ENCODE measurements around the gene THBS3. TPM values are rescaled to one million over a fixed set of nuclear protein-coding genes. Genes with fewer than 3 reads are reported as not detected.

THBS3 gene
- total RNA-seq, 8 experiments from 2014 or later = 12.4 to 51.2 (median 21.0) TPM

DNA sequence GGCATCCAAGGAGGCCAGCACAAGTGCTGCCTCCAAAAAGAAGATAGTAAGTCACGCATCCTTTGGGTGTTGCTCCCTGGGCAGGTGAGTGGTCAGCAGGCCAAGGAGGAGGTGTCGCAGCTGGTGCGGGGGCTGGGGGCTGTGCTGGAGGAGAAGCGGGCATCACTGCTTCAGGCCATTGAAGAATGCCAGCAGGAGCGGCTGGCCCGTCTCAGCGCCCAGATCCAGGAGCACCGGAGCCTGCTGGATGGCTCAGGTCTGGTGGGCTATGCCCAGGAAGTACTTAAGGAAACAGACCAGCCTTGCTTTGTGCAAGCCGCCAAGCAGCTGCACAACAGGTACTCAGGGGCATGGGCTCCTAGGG lies 29.8 kb downstream of the THBS3 start:
- ATAC-seq (replicated peaks in 6 of 8) = no peak
- H3K4me3 ChIP-seq = no peak overlapping the region
- in situ Hi-C loops (cut with MboI; ENCODE audit: low pct_unique_long_range_greater_than_20kb in 2 of 9, low sequenced_read_pairs in 9 of 9, unreplicated experiment in 9 of 9) = no loop called here
- 80 to 98% (median 93%) methylated on average over 1 to 7 of the region's 9 CpGs; no CpG with 5 or more reads in 6 of the 10 experiments for WGBS, 10 experiments
- H3K27ac ChIP-seq = no peak overlapping the region
- H3K4me1 ChIP-seq (replicated peaks in 1 of 2) = peaks cover 10 to 11% of the 10 kb centered on the region in 2 donors

DNA sequence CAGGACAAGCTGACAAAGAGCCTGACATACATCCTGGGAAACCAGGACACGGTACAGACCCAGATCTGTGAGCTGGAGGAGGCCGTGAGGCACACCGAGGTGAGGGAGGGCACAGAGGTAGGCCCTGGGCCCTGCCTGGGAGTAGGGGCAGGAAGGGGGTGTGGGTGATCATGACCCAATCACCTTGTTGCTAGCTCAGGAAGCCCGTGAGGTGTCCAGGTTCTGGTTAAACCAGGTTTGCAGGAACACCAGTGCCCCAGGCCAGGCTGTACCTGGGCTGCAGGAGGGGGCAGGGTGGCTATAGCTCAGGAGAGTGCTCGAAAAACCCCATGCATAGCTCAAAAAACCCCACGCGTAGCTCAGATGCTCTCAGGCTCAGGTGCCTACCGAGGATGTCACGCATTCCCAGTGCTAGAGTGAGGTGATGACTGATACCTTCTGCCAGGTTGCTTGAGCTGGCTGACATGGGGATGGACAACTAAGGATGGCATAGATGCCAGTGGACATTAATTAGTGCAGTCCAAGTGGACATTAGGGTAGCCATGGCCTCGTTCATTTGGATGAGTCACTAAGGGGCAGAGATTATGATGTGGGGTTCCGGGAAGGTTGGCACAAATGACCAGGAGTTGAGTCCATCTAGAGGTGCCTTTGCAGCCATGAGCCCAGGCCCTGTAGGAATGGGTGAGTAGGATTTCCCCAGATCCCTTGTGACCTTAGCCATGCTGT lies 30.3 kb downstream of the THBS3 start:
- 0 to 94% (median 67%) methylated on average over 1 to 7 of the region's 11 CpGs; no CpG with 5 or more reads in 3 of the 10 experiments for WGBS, 10 experiments
- H3K4me1 ChIP-seq (replicated peaks in 1 of 2) = peaks cover 10 to 11% of the 10 kb centered on the region in 2 donors
- no peak overlapping the region for H3K27ac ChIP-seq
- H3K4me3 ChIP-seq = no peak overlapping the region
- ATAC-seq (replicated peaks in 6 of 8) = no peak
- in situ Hi-C loops (cut with MboI; ENCODE audit: low pct_unique_long_range_greater_than_20kb in 2 of 9, low sequenced_read_pairs in 9 of 9, unreplicated experiment in 9 of 9) = no loop called here

DNA sequence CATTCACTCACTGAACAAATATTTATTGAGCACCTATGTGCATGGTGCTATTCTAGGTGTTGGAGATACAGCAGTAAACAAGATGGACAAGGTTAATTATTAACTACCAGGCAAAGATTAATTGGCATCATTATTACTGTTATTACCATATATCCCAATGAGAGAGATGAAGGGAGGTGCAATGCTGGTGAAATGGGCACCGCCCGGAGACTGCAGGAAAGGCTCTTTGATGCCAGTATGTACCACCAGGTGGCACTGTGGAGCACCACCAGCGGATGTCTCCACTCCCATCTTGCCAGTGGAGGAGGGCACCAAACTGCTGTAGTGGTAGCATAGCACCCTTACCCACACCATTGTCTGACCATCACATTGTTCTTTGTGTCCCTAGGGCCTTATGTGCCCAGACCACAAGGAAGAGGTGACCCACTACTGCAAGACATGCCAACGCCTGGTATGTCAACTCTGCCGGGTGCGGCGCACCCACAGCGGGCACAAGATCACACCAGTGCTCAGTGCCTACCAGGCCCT lies 31.1 kb downstream of the THBS3 start:
- Histone ChIP-seq H3K4me1 (replicated peaks in 1 of 2) (peaks cover 14 to 16% of the 10 kb centered on the region in 2 donors), H3K4me3 (no peak overlapping the region), H3K27ac (no peak overlapping the region)
- 26 to 100% (median 60%) methylated on average over 2 to 8 of the region's 8 CpGs; no CpG with 5 or more reads in 3 of the 10 experiments for WGBS, 10 experiments
- ATAC-seq (replicated peaks in 6 of 8) = peak in 4 of 8 experiments; percentile 4 to 44 (median 20)
- in situ Hi-C loops (cut with MboI; ENCODE audit: low pct_unique_long_range_greater_than_20kb in 2 of 9, low sequenced_read_pairs in 9 of 9, unreplicated experiment in 9 of 9) = no loop called here

DNA sequence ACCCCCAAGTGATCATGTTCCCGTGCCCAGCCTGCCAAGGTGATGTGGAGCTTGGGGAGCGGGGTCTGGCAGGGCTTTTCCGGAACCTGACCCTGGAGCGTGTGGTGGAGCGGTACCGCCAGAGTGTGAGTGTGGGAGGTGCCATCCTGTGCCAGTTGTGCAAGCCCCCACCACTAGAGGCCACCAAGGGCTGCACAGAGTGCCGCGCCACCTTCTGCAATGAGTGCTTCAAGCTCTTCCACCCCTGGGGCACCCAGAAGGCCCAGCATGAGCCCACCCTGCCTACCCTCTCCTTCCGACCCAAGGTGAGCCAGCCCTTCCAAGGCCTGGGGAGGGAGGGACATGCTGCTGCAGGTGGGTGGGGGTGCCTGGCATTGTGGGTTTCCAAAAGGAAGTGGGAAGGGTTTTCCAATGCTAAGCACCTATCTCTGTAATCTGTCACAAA lies 31.7 kb downstream of the THBS3 start:
- Histone ChIP-seq H3K27ac (no peak overlapping the region), H3K4me1 (replicated peaks in 1 of 2) (peaks cover 14 to 16% of the 10 kb centered on the region in 2 donors), H3K4me3 (no peak overlapping the region)
- ATAC-seq (replicated peaks in 6 of 8) = no peak
- WGBS, 10 experiments = 92 to 97% methylated on average over 5 to 6 of the region's 9 CpGs; no CpG with 5 or more reads in 8 of the 10 experiments
- in situ Hi-C loops (cut with MboI; ENCODE audit: low pct_unique_long_range_greater_than_20kb in 2 of 9, low sequenced_read_pairs in 9 of 9, unreplicated experiment in 9 of 9) = no loop called here

DNA sequence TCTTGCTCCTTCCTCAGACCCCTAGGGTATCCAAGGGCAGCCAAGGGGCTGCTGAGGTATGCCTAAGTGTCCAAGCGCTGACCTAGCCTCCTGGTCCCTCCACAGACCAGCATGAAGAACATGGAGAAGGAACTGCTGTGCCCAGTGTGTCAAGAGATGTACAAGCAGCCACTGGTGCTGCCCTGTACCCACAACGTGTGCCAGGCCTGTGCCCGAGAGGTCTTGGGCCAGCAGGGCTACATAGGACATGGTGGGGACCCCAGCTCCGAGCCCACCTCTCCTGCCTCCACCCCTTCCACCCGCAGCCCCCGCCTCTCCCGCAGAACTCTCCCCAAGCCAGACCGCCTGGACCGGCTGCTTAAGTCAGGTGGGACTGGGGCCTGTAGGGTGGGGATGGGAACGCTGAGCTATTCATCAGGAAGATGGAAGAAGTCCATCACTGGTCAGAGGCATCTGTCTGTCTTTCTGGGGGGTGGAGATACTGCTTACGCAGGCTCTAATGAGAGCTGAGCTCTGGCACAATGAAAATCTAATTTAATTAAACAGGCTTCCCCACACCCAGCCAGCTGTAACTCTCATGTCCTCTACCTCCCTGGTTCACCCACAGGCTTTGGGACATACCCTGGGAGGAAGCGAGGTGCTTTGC lies 32.3 kb downstream of the THBS3 start:
- ATAC-seq (replicated peaks in 6 of 8) = no peak
- WGBS, 10 experiments = 67 to 100% (median 91%) methylated on average over 1 to 5 of the region's 12 CpGs; no CpG with 5 or more reads in 4 of the 10 experiments
- Histone ChIP-seq H3K4me1 (replicated peaks in 1 of 2) (peaks cover 14 to 16% of the 10 kb centered on the region in 2 donors), H3K4me3 (peak overlapping the region; percentile 70 to 96 (median 83)), H3K27ac (peak overlapping the region; percentile 86 to 89)
- in situ Hi-C loops (cut with MboI; ENCODE audit: low pct_unique_long_range_greater_than_20kb in 2 of 9, low sequenced_read_pairs in 9 of 9, unreplicated experiment in 9 of 9) = no loop called here

DNA sequence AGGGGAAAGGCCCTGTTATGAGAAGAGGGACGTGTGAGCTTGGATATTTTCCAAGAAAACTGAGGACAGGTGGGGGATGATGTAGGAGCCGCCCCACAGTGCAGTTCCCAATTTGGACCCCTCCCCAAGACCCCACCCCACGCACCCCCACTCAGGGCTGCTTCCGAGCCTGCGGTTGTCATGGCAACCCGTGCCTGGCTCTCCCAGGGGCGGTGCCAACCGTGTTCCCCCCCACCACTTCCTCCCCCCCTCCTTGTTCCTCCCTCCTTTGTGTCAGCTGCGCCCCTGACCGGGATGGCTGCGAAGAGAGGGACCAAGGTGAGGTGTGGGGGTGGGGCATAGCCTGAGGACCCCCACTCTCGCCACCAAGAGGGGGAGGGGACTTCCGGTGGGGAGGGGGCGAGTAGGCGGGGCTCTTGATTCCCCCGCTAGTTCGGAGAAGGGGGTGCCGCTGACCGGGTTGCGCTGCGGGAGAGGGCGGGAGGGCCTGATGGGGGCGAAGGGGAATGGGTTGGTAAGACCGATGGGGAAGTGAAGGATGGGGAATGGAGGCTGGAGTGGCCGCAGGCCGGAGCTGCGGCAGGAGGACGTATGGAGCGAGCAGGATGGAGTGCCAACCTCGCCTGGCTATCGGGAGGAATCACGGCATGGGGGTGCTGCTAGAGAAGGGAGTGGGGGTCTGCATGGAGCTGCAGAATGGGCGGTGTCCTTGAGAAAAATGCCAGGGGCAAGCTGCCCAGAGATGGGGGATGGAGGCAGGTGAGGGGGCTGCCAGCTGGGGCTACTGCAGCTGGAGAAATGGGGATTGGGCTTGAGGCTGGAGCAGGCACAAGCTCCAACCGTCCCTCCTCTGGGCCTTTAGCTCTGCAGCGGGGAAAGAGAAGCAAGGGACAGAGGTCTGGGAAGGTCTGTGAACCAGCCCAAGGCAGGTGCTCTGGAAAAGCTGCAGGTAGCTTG lies 33.1 kb downstream of the THBS3 start:
- in situ Hi-C loops (cut with MboI; ENCODE audit: low pct_unique_long_range_greater_than_20kb in 2 of 9, low sequenced_read_pairs in 9 of 9, unreplicated experiment in 9 of 9) = no loop called here
- WGBS, 10 experiments = 0 to 40% (median 28%) methylated on average over 1 to 3 of the region's 35 CpGs; no CpG with 5 or more reads in 7 of the 10 experiments
- H3K27ac ChIP-seq = peak overlapping the region; percentile 86 to 89
- peaks cover 14 to 16% of the 10 kb centered on the region in 2 donors for H3K4me1 ChIP-seq (replicated peaks in 1 of 2)
- ATAC-seq (replicated peaks in 6 of 8) = peak in 5 of 8 experiments; percentile 25 to 52 (median 40)
- peak overlapping the region; percentile 70 to 96 (median 83) for H3K4me3 ChIP-seq

DNA sequence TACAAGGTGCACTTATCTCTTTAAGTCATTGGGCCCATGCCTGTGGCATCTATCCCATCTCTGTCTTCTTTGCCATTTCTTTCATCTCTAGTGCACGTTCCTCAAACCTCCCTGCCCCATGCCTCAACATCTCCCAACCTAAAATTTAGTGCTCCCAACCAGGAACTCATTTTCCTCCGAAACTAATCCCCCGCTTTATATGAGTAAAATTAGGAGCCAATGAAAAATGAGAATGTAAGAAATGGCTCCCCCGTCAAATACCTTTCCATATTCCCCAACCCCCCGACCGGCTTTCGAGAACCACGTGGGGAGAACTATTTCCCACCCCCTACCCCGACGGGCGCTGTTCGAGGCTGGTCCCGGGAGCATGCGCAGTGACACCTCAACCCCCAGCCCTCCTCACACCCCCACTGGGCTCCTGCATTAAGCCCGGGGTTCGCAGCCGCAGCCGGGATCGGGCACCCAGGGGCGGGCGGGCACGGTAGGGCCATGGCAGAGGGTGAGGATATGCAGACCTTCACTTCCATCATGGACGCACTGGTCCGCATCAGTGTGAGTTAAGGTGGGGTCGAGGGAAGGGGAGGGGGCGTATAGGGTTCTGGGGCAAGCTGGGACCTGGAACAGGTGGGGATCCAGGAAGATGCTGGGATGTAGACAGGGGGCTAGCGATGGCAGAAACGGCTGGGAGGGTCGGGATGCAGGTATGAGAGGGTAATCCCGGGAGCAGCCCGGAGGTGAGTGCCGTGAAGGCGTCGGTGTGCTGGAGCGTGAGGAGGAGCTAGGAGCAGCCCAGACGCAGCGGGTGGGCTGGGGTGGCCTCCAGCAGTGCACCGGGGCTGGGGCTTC lies 34.0 kb downstream of the THBS3 start, which contains the start of gene TRIM46:
Gene TRIM46, plus strand, starts transcription at position 372 of the 846 bp plus-strand sequence. Its CDS starts 118 bp downstream, at position 490.
- H3K4me3 ChIP-seq = peak within 1 kb of the TSS; percentile 70 to 96 (median 83)
- 0 to 10% (median 0%) methylated on average over 1 to 9 of the region's 38 CpGs; no CpG with 5 or more reads in 3 of the 10 experiments for WGBS, 10 experiments
- peak in 5 of 8 experiments; percentile 50 to 67 (median 63) for ATAC-seq (replicated peaks in 6 of 8)
- peaks cover 14 to 16% of the 10 kb centered on the region in 2 donors for H3K4me1 ChIP-seq (replicated peaks in 1 of 2)
- peak within 1 kb of the TSS; percentile 86 to 89 for H3K27ac ChIP-seq
- in situ Hi-C loops (cut with MboI; ENCODE audit: low pct_unique_long_range_greater_than_20kb in 2 of 9, low sequenced_read_pairs in 9 of 9, unreplicated experiment in 9 of 9) = no loop called here

DNA sequence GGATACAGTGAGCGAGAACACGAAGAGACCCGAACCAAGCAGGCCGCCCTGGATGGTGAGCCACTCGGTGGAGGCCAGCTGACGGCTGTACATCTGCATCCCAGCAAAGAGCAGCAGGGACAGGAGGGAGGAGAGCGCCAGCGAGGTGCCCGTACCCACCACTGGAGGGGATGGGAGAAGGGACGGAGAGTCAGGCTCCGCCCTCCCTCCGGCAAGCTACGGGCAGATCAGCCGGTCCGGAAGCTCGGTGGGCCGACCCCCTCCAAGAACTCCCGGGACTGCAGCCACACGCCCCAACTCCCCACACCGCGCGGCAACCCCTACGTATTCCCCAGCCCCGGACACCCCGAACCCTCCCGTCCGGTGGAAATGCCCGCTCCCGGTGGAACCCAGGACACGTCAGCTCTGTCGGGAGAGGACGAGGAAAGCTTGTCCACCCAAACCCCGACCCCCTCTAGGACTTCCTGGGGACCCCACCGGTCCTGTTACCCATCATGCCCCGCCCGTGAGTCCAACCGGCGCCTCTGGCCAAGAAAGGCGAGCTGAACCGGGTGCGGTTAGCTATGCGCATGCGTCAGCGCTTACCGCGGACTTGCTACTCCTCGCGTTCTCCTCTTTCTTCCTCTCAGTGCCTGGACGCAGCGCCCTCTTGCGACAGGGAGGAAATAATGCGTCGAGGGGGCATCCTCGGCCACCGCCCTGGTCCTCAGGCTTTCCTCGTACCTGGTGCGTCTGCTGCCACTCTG lies 34.8 kb downstream of the THBS3 start, which contains the start of gene KRTCAP2:
Gene KRTCAP2, minus strand, starts transcription at position 573 of the 746 bp plus-strand sequence. Its CDS starts 80 bp downstream, at position 493.
- 0 to 3% (median 0%) methylated on average over 2 to 14 of the region's 57 CpGs; no CpG with 5 or more reads in 3 of the 10 experiments for WGBS, 10 experiments
- Histone ChIP-seq H3K4me3 (peak within 1 kb of the TSS; percentile 70 to 96 (median 83)), H3K4me1 (replicated peaks in 1 of 2) (peaks cover 14 to 16% of the 10 kb centered on the region in 2 donors), H3K27ac (peak within 1 kb of the TSS; percentile 86 to 89)
- in situ Hi-C loops (cut with MboI; ENCODE audit: low pct_unique_long_range_greater_than_20kb in 2 of 9, low sequenced_read_pairs in 9 of 9, unreplicated experiment in 9 of 9) = no loop called here
- ATAC-seq (replicated peaks in 6 of 8) = peak; percentile 63 to 86 (median 69)

DNA sequence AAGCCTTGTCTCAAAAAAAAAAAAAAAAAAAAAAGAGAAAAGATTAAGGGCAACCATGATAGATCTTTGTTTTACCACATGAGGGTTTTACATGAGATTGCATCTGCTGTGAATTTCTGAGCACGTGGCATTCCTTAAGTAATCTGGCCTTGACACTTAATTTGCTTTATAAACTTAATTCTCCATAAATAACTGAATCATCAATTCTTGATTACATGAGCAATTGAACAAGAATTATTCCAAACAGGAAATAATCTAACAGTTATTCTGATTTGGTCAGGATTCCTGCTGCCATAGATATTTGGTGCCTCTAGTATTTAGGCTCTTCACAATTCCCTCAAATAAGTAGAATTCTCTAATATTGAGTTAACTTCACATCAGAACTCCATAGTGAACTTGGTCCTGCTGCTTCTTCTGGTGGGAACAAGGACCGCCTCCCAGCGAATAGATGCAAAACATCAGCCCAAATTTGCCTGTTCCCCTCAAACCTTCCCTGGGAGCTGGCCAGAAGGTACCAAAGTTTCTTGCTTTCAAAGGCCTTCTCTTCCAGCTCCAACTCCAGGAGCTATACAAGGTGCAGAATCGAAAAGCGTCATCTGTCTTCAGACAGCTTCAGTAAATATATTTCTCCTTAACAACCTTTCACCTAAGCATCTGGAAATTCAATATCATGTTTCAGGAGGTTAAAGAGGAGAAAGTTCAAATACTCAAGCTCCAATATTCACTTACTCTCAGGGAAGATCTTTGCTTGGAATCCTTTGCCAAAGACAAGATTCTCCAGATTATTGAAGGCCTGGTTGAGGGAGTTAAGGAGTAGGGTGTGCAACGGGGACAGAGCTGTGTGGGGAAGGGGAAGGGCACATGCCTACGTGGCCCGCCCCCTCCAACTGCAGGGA lies 35.6 kb downstream of the THBS3 start:
- Histone ChIP-seq H3K4me1 (replicated peaks in 1 of 2) (peaks cover 17 to 21% of the 10 kb centered on the region in 2 donors), H3K4me3 (peak overlapping the region; percentile 70 to 96 (median 83)), H3K27ac (peak overlapping the region; percentile 86 to 89)
- in situ Hi-C loops (cut with MboI; ENCODE audit: low pct_unique_long_range_greater_than_20kb in 2 of 9, low sequenced_read_pairs in 9 of 9, unreplicated experiment in 9 of 9) = no loop called here
- 0 to 69% (median 48%) methylated on average over 1 to 7 of the region's 8 CpGs; no CpG with 5 or more reads in 1 of the 10 experiments for WGBS, 10 experiments
- ATAC-seq (replicated peaks in 6 of 8) = no peak

DNA sequence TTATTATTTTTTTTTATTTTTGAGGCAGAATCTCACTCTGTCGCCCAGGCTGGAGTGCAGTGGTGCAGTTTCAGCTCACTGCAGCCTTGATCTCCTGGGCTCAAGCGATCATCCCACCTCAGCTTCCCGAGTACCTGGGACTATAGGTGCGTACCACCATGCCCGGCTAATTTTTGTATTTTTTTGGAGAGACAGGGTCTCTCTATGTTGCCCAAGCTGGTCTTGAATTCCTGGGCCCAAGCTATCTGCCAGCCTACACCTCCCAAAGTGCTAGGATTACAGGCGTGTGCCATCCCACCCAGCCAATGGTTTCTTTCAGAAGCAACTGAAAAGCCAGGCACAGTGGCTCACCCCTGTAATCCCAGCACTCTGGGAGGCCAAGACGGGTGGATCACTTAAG lies 36.9 kb downstream of the THBS3 start:
- Histone ChIP-seq H3K4me3 (no peak overlapping the region), H3K4me1 (replicated peaks in 1 of 2) (peaks cover 21 to 31% of the 10 kb centered on the region in 2 donors), H3K27ac (no peak overlapping the region)
- WGBS, 10 experiments = 50 to 100% (median 92%) methylated on average over 2 to 7 of the region's 7 CpGs; no CpG with 5 or more reads in 3 of the 10 experiments
- no peak for ATAC-seq (replicated peaks in 6 of 8)
- in situ Hi-C loops (cut with MboI; ENCODE audit: low pct_unique_long_range_greater_than_20kb in 2 of 9, low sequenced_read_pairs in 9 of 9, unreplicated experiment in 9 of 9) = no loop called here
